Frontal cortex (tissue), 4 donors: ENCODE data around the gene PLCL2. TPM values are rescaled to one million over a fixed set of nuclear protein-coding genes. Genes with fewer than 3 reads are reported as not detected.

Source experiments
- DNase-seq, 2 donors: peaks; one replicate each; pipeline ENCODE4 v3.0.0; 2012; ENCODE audit warnings: low spot score in 2 of 2
- FAIRE-seq: peaks from 2 replicates; lab custom pipeline; 2012; peaks lifted over from hg19 to GRCh38; lab: Jason Lieb, UNC
- total RNA-seq: library from RNA; depleted of rRNA; stranded (reverse); fragments of >200 nt; gene quantifications from one replicate; pipeline ENCODE4 v1.2.3, GENCODE V29; 2014
- donor health status: control.
- donor health status: control.
- donor health status: control.

The PLCL2 gene
- total RNA-seq, 1 donor from 2014 or later = 122 TPM

DNA sequence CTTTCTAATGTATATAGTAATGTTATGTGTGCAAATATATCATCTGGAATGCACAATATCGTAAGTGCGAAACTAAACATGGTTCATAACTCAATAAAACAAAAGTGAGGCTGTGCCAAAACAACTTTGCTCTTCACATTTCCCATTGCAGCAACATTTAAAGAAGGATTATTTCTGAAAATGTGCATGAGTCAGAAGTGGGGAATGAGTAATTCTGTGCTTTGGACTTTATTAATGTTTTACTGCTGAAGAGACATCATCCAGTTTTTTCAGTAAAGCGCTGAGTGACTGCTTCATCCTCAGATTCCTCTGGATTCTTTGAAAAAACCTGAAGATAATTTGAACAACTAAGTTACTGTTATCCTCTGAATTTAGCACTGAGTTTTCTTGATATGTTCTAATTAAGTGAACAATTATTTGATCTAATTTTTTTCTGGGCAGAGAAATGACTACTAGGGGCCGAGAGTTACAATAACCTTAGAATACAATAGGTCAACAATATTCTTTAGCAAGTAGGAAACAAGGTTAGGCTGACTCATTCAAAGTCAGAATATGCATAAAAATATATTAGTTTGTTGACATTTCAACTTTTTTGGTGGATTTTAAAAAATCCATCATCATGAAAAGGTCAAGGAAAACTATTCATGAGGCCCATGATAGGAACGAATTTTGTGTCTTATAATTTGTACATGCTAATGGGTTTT is 20.0 kb upstream of the PLCL2 start:
- DNase-seq (no peak), FAIRE-seq (no peak)

DNA sequence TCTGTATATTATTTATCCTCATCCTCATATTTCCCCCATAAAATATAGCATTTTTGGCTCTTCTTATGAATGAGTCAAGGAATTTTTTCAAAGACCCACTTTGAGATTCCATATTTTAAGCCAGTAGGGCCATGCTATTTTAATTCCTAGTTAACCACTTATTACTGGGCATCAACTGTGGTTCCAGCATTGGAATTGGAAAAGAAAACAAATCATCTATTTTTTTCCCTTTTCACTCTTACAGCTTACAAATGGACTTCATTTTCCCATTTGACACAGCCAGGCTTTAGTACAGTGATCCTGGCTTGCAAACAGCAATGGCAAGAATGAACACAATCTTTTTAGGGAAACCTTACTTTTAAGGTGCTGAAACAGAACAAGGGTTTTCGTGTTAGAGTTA is 19.4 kb upstream of the PLCL2 start:
- DNase-seq (no peak), FAIRE-seq (no peak)

DNA sequence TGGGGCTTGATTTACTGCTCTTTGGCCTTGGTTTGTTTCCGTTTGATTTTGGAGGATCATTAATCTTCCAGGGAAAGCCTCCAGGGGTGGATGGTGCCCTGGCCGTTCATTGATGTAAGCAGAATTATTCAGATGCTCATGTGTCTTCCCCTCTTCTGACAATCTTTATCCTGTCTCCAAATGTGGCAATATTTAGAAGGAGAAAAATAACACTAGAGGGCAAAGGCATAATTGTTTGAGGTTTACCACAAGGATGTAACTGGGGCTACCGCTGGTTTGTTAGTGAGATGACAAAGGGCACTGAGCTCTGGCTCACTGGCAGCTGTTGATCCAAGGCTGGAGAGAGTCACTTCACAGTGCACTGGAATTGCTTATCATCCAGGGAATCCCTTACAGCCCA is 18.2 kb upstream of the PLCL2 start:
- DNase-seq (no peak), FAIRE-seq (no peak)

DNA sequence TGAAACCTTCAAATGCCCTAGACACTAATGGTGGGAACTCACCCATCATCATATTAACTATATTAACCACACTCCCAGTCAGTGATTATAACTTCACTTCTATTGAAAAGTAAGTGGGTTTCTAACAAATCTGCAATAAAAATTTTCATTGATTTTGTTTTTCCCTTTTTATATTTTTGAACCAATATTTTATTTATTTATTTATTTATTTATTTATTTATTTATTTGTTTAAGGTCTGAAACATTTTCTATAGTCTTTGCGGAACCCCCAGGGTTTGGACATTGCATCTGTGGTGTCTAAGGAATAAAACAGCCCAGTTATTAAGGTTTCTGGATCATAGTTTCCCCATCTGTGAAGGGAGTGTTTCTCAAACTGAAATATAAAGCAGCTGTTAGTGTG is 16.2 kb upstream of the PLCL2 start:
- DNase-seq = no peak
- peak; percentile 88 for FAIRE-seq

DNA sequence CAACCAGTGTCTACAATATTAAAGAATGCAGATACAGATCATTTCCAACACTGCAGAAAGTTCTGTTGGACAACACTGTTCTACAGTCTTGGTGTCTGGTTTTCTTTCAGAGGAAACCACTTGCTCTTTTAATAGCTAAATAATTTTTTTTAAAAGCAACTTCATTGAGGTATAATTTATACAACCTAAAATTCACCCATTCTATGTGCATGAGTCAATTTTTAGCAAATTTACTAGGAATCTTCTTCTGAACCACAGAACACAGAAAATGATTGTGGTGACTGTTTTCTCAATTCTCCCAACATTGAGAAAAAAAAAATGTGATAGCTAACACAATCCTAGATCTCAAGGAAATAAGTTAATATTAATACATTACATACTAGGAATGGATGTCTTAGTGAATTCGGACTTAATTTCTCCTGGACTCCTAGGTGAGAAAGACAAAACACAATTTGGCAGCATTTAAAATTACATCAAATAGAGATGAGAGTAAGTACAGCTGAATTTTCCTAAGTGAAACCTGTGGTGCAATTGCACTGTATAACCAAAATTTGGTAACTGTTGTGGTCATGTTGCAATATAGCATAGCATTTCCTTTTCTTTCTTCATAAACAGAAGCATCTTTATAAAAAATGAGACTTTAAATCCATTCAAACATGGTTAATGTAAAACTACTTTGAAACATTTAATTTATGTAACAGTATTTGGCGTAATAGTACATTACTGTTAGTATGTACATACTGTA is 15.3 kb upstream of the PLCL2 start:
- FAIRE-seq = no peak

DNA sequence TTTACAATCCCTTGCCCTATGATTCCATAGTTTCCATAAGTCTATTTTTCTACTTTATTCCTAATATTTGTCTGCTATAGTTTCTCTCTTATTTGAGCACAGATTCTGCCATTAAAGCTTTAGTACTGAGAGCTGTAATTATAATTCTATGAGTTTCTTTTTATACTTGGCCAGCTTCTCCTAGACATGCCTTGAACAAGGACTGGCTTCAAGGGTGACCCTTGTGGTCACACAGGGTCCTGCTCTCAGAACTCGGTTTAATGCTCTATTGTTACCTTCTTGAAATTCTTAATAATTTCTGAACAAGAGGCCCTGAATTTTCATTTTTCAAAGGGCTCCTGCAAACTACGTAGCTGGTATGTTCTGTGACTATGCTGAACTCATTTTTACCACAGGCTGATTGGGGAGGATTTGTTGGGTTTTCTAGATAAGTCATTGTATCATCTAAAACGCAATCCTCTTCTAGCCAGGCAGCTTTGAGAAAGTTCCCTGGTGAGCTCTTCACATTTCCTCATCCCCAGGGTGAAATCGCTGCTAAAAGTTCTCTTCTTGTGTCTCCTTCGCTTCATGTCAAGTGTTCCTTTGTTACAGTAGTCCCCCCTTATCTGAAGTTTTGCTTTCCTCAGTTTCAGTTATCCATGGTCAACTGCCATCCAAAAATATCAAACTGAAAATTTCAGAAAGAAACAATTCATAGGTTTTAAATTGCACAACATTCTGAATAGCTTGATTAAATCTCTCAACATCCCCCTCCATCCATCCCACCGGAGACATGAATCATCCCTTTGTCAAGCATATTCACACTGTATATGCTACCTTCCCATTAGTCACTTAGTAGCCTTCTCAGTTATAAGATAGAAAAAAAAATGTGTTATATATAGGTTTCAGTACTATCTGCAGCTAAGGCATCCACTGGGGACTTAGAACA is 12.6 kb upstream of the PLCL2 start:
- no peak for FAIRE-seq
- no peak for DNase-seq

More for the DNA sequence above, 15.3 kb upstream of the PLCL2 start:
- DNase-seq = no peak

DNA sequence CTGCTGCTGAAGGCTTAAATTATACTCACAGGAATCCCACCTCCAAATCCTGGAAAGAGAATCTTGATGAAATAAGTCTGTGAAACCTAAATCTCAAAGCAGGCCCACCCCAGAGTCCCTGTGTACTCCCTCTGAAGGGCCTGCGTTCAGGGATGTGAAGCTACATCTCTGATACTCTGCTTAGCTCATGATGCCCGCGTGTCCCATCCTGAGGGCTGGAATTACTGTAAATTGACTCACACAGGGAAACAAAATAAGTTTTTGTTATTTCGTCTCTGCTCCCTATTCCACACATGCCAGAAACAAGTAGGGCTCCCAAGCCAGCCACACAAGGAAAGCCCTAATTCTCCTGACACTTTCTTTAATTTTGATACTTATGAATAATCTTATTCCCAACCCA is 10.9 kb upstream of the PLCL2 start:
- no peak for DNase-seq
- FAIRE-seq = no peak

DNA sequence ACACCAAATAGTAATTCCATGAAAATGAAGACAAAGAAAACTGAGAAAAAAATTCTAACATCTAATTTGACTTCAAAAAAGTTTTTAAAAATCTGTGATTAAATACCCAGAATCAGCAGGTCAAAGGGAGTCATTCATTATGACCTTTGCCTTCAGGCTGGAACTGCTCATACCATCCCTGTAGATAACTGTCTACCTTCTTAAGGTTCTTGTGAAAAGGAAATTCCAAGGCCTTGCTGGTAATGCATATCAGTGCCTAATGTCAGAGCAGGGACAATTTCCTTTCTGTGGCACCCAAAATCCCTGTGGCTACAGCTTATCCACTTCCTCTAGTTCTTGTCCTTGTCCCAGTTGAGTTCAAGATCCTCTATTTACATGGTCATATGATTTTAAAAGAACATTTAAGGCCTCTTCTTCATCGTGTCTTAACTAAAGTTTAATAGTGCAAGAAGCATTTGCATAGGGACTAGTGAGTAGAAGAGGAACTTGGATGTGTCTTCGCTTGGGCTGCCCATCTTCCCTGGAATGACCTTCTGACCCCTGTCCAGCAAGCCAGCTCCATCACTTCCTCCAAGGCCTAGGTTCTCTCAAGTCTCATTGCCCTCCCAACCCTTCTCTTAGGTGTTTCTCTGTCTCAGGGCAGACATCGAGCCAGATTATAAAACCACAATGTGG is 8.7 kb upstream of the PLCL2 start:
- no peak for DNase-seq
- FAIRE-seq = no peak

DNA sequence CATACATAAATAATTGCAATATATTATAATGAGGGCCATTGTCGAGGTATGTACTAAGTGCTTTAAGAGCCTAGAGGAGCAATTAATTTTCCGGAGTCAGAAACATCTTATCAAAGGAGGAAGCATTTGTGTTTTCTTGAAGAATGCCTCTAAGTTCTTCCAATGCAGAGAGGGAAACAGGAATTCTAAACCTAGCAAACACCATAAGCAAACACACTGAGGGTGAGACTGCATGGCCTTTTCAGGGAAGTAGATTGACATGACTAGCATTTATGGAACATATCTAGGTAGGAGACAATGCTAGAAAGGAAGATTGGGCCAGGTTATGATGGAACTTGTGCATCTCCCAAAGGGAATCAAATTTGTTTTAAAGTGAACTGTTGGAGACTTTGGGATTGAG is 7.2 kb upstream of the PLCL2 start:
- DNase-seq (no peak), FAIRE-seq (no peak)

DNA sequence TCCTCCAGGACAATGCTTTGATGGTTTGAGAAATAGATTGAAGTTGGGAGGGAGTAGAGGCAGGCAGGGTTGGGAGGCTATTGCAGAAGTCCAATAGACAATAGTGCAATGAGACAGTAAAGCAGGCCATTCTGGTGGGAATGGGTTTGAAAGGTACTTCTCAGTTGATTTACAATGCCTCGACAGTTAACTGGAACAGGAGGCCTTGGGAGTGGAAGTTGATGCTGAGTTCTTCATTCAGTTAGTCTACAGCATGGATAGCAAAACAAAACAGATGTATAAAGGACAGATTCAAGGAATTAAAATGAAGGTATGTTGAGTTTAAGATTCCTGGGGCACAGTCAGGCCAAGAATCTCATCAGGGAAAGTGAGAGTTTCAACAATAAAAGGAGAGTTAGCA is 6.8 kb upstream of the PLCL2 start:
- no peak for FAIRE-seq
- no peak for DNase-seq

DNA sequence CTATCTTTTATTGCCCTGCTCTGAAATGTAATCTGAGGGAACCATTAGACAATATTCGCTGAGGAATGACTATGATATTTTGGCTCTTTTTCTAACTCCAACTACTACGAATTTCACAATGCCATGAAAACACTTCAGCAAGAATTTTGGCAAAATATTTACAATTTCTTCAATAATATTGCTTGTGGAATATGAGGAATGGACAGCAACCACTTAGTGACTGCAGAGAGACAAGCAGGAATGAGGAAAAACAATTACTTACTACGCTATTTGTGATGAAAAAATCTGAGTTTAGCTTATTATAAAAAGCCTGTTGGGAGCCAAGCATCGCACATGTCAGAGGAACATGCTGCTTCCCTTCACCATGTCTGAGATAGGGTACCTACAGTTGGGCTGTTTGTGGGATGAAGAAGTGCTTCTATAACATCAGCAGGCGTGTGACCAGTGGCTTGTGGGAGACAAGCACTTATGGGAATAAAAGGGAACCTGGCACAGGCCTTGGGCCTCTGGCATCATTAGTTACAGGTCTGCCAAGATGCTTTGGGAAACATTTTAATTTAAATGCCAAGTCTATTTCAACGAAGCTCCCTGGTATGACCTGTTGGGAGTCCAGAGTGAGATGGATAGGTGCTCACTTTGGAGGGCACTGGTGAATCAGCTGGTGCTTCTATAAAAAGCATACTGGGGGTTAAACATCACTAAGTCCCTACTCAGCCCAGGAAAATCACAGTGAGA is 2.7 kb upstream of the PLCL2 start:
- FAIRE-seq (no peak), DNase-seq (no peak)

DNA sequence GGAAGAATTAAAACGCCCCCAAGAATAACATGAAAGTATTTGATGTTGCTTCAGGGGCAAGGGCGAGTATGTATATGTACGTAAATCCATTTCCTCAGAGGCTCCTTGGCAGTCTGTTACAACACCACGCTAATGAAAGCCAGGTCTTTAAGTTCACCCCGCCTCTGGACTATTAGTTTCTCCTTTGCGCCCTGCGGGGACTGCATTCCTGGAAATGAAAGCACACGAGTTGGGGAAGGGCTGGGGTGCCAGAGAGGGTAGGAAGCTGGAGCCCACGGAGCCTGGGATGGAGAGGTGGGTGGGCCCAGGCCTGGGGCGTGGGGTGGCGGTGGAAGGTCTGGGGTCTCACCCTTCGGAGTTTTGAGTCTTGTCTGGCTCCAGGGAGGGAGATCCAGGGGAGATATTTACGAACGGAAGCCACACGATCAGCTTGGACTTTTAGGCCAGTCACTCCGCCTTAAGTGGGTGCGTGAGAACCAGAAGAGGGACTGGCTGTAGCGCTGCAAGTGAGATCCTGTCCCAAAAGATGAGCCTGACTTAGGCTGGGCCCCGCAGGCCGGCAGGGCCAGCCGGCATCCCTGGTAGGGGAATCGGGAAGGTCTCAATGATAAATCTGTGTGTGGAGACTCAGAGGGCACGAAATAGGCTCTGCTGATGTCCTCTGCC is 1.6 kb upstream of the PLCL2 start:
- FAIRE-seq = no peak
- DNase-seq = no peak

DNA sequence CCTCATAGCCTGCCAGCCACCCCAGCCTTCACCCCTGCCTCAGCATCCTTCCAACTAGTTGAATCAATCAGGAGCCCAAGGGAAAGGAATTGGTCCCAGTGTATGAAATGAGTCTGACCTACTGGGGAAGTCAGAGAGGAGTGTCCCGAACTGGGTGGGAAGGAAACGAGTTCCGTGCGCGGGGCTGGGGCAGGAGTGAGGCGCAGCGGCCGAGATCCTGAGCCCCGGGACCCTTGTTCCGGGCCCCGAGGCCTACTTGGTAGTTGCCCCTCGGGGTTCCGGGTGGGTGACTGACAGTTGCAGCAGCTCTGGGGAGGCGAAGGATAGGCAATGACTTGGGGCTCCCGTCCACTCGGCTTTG is 1.1 kb upstream of the PLCL2 start:
- FAIRE-seq = no peak
- no peak for DNase-seq

DNA sequence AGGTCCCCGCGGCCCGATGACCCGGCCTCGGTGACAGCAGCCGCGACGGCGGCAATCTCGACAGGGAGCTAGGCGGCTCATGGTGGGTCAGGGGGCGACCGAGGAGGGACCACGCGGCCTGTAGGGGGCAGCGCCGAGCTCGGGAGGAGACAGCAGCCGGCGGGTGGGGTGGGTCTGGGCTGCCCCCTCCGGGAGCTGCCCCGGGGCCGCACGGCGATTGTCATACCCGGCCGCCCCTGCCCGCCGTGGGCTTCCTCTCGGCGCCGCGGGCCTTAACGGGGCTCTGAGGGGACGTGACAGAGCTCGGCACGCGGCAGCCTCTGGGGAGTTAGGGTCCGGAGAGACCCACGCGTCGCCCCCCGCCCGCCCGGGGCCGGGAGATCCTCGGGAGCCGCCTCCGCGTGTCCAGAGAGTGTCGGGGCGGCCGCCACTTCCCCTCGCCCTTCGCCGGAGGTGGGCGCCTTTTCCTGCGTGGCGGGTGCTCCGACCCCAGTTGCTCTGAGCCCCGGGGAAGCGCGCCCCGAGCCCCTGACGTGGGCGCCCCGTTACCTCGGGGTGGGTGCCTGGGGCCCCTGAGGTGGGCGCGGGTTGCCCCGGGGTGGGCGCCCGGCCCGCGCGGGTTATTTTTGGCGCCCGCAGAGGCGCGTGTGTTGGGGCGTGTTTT is 539 bp upstream of the PLCL2 start:
- no peak for FAIRE-seq
- peak; percentile 68 to 73 for DNase-seq

DNA sequence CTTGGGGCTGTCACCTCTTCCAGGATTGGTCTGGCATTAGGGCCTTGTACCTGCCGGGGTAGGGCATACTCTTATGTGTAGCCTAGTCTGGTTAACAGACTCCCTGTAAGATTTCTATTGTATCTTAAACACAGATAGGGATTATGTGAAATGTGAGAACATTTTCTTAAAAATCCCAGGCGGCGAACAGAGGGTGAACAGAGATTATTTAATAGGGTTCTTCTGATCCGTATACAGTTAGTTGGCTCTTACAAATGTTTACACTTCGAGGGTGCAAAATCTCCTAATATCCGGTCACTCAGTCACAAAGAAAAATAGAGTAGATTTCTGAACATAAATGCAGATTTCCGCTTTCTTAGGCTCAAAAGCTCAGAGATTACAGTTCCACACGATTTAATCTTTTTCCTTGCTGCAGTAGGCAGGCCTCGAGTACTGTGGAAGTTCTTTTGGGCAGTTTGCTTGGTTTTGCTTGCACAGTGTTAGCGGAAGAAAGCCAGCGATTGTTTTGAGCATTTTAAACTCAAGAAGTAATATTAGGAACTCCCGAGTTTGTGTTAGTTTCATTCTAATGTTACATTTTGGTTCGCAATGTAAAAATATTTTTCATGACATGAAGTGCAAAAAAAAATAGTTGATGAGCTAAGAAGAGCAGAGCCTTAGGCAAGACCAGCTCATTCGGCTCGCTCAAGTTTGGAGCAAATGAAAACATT is 993 bp downstream of the PLCL2 start:
- no peak for FAIRE-seq
- no peak for DNase-seq

DNA sequence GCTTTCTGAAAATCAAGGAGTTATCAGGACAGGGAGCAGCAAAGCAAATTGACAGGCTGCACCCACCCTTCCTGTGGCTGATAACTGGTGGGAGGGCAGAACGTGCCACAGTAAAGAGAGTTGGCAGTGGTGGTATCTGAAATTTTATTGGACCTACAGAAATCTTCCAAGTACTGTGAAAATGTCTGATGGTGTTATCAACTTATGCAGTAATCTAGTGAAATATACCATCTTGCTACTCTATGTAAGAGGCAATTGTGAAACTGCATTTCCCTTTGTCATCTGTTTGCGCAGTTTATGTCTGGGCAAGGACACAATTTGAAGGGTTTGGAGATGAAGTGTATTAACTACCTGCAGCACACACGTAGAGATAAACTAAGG is 1.5 kb downstream of the PLCL2 start:
- FAIRE-seq = no peak
- no peak for DNase-seq

DNA sequence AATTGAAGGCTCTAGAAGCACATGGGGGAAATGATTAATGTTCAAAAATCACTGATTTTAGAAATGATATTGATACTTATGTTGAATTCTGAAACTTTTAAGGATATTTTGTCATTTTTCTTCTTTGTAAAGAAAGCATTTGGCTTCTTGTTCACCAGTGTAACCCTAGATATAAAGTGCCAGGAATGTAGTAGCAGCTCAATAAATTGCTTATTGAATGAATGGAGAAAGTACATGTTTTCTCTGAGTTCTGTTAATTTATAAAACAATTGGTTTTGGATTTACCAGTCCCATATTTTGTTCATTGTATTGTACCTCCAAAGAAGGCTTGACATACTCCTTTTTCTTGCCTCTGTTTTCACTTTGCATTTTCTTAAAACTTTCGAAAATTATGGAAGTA is 2.4 kb downstream of the PLCL2 start:
- no peak for DNase-seq
- FAIRE-seq = no peak

DNA sequence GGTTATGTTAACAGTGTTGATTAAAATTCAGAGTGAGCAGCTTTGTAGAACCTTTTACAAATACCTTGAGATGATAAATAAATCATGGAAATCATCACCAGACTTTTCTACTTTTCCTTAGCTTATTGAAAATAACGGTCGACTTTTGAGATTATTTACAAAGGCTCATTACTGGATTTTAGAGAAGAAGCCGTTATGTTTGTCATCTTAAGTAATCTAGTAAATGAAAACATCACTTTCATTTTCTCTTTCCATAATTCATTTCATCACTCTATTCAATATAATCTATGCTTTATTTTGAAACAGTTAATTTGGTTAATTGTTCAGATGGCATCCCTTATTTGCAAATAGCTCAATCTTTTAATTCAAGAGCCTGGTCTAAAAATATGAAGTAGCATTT is 3.6 kb downstream of the PLCL2 start:
- DNase-seq (no peak), FAIRE-seq (peak; percentile 17)
